OCI-M2 (cell line): ENCODE results near the gene DAPK3.
"Not testable (repeated sequence)": the region's sequence is repeated elsewhere in the genome, so short reads cannot be mapped to it uniquely, and the experiment has no call there.

Experiments
- DNase-seq: peaks from one replicate; lab custom pipeline; 2025; ENCODE audit not compliant: unreplicated experiment; lab: John Stamatoyannopoulos, UW

Gene DAPK3

GRCh38 chr19:3979289-3979673 lies 8.4 kb upstream of the DAPK3 start:
- DNase-seq, result no peak

- DNase-seq, result no peak
Observed at GRCh38 chr19:3978145-3978544, 7.2 kb upstream of the DAPK3 start.

- no peak for DNase-seq
Observed at GRCh38 chr19:3977242-3978143, 6.6 kb upstream of the DAPK3 start.

GRCh38 chr19:3976495-3977241 lies 5.8 kb upstream of the DAPK3 start:
- no peak for DNase-seq

GRCh38 chr19:3975637-3976087 lies 4.8 kb upstream of the DAPK3 start:
- DNase-seq, result no peak

GRCh38 chr19:3975144-3975543 lies 4.2 kb upstream of the DAPK3 start:
- DNase-seq, result no peak

GRCh38 chr19:3970313-3970807 lies 539 bp downstream of the DAPK3 start:
- DNase-seq, result no peak

GRCh38 chr19:3969435-3970312 lies 1.2 kb downstream of the DAPK3 start:
- no peak for DNase-seq

- no peak for DNase-seq
Observed at GRCh38 chr19:3968556-3969434, 2.1 kb downstream of the DAPK3 start.

- DNase-seq, result not testable (repeated sequence)
Observed at GRCh38 chr19:3967983-3968382, 2.9 kb downstream of the DAPK3 start.

- DNase-seq, result no peak
Observed at GRCh38 chr19:3966051-3967017, 4.6 kb downstream of the DAPK3 start.

GRCh38 chr19:3964256-3965194 lies 6.4 kb downstream of the DAPK3 start:
- DNase-seq, result no peak

GRCh38 chr19:3963458-3964255 lies 7.2 kb downstream of the DAPK3 start:
- DNase-seq, result no peak

- DNase-seq, result no peak
Observed at GRCh38 chr19:3961007-3961406, 9.9 kb downstream of the DAPK3 start.

GRCh38 chr19:3959766-3960131 lies 11.2 kb downstream of the DAPK3 start:
- DNase-seq, result no peak

- no peak for DNase-seq
Observed at GRCh38 chr19:3958836-3959765, 11.8 kb downstream of the DAPK3 start.
